GM21529 (cell line): ENCODE data around the gene PCSK2.

Experiments
- ATAC-seq: cut with Tn5 transposase; IDR thresholded peaks from one replicate; pipeline ENCODE4 v1.9.1; 2021; ENCODE audit not compliant: unreplicated experiment

PCSK2 gene

GRCh38 chr20:17470973-17471372 lies 244.1 kb downstream of the PCSK2 start:
- no peak for ATAC-seq

- ATAC-seq: no peak
Observed at GRCh38 chr20:17471606-17472187, 244.9 kb downstream of the PCSK2 start.

GRCh38 chr20:17473659-17474058 lies 246.8 kb downstream of the PCSK2 start:
- ATAC-seq: no peak

GRCh38 chr20:17479063-17479657 lies 252.3 kb downstream of the PCSK2 start:
- ATAC-seq: no peak

GRCh38 chr20:17480696-17481095 lies 253.9 kb downstream of the PCSK2 start:
- ATAC-seq: no peak

GRCh38 chr20:17481661-17482060 lies 254.8 kb downstream of the PCSK2 start:
- ATAC-seq: no peak

GRCh38 chr20:17482536-17482935 lies 255.7 kb downstream of the PCSK2 start:
- ATAC-seq: no peak

- no peak for ATAC-seq
Observed at GRCh38 chr20:17485017-17485416, 258.2 kb downstream of the PCSK2 start.

- ATAC-seq: no peak
Observed at GRCh38 chr20:17488916-17489600, 262.2 kb downstream of the PCSK2 start.

- ATAC-seq: no peak
Observed at GRCh38 chr20:17490501-17490900, 263.7 kb downstream of the PCSK2 start.

- ATAC-seq: no peak
Observed at GRCh38 chr20:17491041-17491440, 264.2 kb downstream of the PCSK2 start.

- no peak for ATAC-seq
Observed at GRCh38 chr20:17491488-17491887, 264.6 kb downstream of the PCSK2 start.

- no peak for ATAC-seq
Observed at GRCh38 chr20:17493173-17493572, 266.3 kb downstream of the PCSK2 start.

- ATAC-seq: no peak
Observed at GRCh38 chr20:17494201-17494600, 267.4 kb downstream of the PCSK2 start.

- ATAC-seq: no peak
Observed at GRCh38 chr20:17495826-17496225, 269.0 kb downstream of the PCSK2 start.

GRCh38 chr20:17497821-17498580 lies 271.2 kb downstream of the PCSK2 start:
- ATAC-seq: no peak

- ATAC-seq: no peak
Observed at GRCh38 chr20:17498641-17499040, 271.8 kb downstream of the PCSK2 start.

GRCh38 chr20:17499041-17499440 lies 272.2 kb downstream of the PCSK2 start:
- ATAC-seq: no peak

GRCh38 chr20:17500271-17500670 lies 273.4 kb downstream of the PCSK2 start:
- no peak for ATAC-seq

- no peak for ATAC-seq
Observed at GRCh38 chr20:17500826-17501225, 274.0 kb downstream of the PCSK2 start.

GRCh38 chr20:17501701-17502100 lies 274.9 kb downstream of the PCSK2 start:
- ATAC-seq: no peak

- no peak for ATAC-seq
Observed at GRCh38 chr20:17502105-17502504, 275.3 kb downstream of the PCSK2 start.
